B cell (primary cell): Measurements from ENCODE around the gene ZNF581. TPM values are rescaled to one million over a fixed set of nuclear protein-coding genes. Genes with fewer than 3 reads are reported as not detected.

ENCODE experiments used
- ATAC-seq: fragments of 200-7000 bp; cut with Tn5 transposase; one replicate; pipeline ENCODE4 v1.10.0; 2021; ENCODE audit warnings: low read depth, mild to moderate bottlenecking, moderate number of reproducible peaks, moderate library complexity
- CTCF ChIA-PET: fragments of 350-600 bp; sonication (Branson Sonifier 250); formaldehyde crosslinking; loops from one replicate; lab custom pipeline; 2021; ENCODE audit warnings: antibody characterized with exemption, inconsistent platforms; lab: Charles Lee
- POLR2A ChIA-PET: fragments of 350-600 bp; sonication (Branson Sonifier 250); formaldehyde crosslinking; loops from one replicate; lab custom pipeline; 2021; ENCODE audit warnings: antibody characterized with exemption; lab: Charles Lee
- DNase-seq: peaks from one replicate; pipeline ENCODE4 v3.0.0; 2013
- H2AFZ ChIP-seq: 2 replicates; pipeline ENCODE4 v1.6.1; 2012; ENCODE audit warnings: mild to moderate bottlenecking, low read depth, low read length; ENCODE audit not compliant: insufficient read depth, poor library complexity, severe bottlenecking
- H3K27ac ChIP-seq, 2 donors: 1 replicate in 1 of 2; 2 replicates in 1 of 2; pipeline ENCODE4 v1.5.1; 2012 to 2013; ENCODE audit warnings: low read length in 2 of 2, mild to moderate bottlenecking in 2 of 2, moderate library complexity in 1 of 2
- H3K27me3 ChIP-seq, 4 experiments: fragments of 200-600 bp in 1 of 4; sonication (generic) in 1 of 4; replicated peaks in 1 of 4; 1 replicate in 2 of 4; 2 replicates in 2 of 4; pipeline versions ENCODE4 v1.6.1 to v1.7.0; 2013 to 2016; ENCODE audit warnings: low read length in 3 of 4, mild to moderate bottlenecking in 2 of 4, mixed read lengths in 1 of 4, moderate library complexity in 1 of 4; ENCODE audit not compliant: insufficient read depth in 4 of 4, control insufficient read depth in 3 of 4; ENCODE audit errors: control extremely low read depth in 1 of 4
- H3K36me3 ChIP-seq, 2 experiments: replicated peaks in 1 of 2; 1 replicate in 1 of 2; 2 replicates in 1 of 2; pipeline versions ENCODE4 v1.6.1 to v1.7.1; 2013; ENCODE audit warnings: low read length in 1 of 2; ENCODE audit not compliant: insufficient read depth in 2 of 2, control insufficient read depth in 1 of 2; ENCODE audit errors: control extremely low read depth in 1 of 2, extremely low read depth in 1 of 2
- H3K4me1 ChIP-seq, 2 donors: fragments of 200-600 bp in 1 of 2; sonication (generic) in 1 of 2; 1 replicate in 1 of 2; 2 replicates in 1 of 2; pipeline versions ENCODE4 v1.5.1 to v1.6.1; 2013 to 2017; ENCODE audit warnings: low read length in 2 of 2; ENCODE audit not compliant: control insufficient read depth in 2 of 2, insufficient read depth in 2 of 2
- H3K4me2 ChIP-seq: replicated peaks from 2 replicates; pipeline ENCODE3; 2012; ENCODE audit warnings: mild to moderate bottlenecking, low read depth, low read length; ENCODE audit not compliant: poor library complexity, severe bottlenecking
- H3K4me3 ChIP-seq, 5 experiments: fragments of 200-600 bp in 1 of 5; sonication (generic) in 1 of 5; 1 replicate in 3 of 5; 2 replicates in 2 of 5; pipeline versions ENCODE4 v1.5.1 to v1.7.0; 2011 to 2016; ENCODE audit warnings: low read length in 4 of 5, mild to moderate bottlenecking in 4 of 5, low read depth in 2 of 5, control low read depth in 1 of 5, moderate library complexity in 1 of 5; ENCODE audit not compliant: insufficient read depth in 1 of 5; ENCODE audit errors: control extremely low read depth in 1 of 5, extremely low read depth in 1 of 5
- H3K79me2 ChIP-seq: fragments of 200-600 bp; sonication (generic); one replicate; pipeline ENCODE4 v1.6.0; 2016; ENCODE audit warnings: low read length; ENCODE audit not compliant: control insufficient read depth, insufficient read depth
- H3K9ac ChIP-seq: fragments of 200-600 bp; sonication (generic); 2 replicates; pipeline ENCODE4 v1.6.1; 2017; ENCODE audit warnings: mild to moderate bottlenecking, low read length, moderate library complexity
- H3K9me3 ChIP-seq, 3 donors: one replicate each; pipeline versions ENCODE4 v1.6.1 to v1.7.1; 2013; ENCODE audit warnings: low read length in 2 of 3; ENCODE audit not compliant: control insufficient read depth in 2 of 3, insufficient read depth in 1 of 3; ENCODE audit errors: control extremely low read depth in 1 of 3
- H4K20me1 ChIP-seq: 2 replicates; pipeline ENCODE4 v1.6.0; 2012; ENCODE audit warnings: mild to moderate bottlenecking, low read length; ENCODE audit not compliant: insufficient read depth, control insufficient read depth, poor library complexity, severe bottlenecking
- H3K27ac Mint-ChIP-seq: one replicate; pipeline ENCODE4 v1.8.0; 2021; ENCODE audit warnings: mixed read lengths
- H3K27me3 Mint-ChIP-seq: one replicate; pipeline ENCODE4 v1.8.0; 2021; ENCODE audit warnings: mixed read lengths
- H3K4me1 Mint-ChIP-seq: one replicate; pipeline ENCODE4 v1.8.0; 2021; ENCODE audit warnings: mixed read lengths
- H3K4me3 Mint-ChIP-seq: one replicate; pipeline ENCODE4 v1.8.0; 2021; ENCODE audit warnings: mixed read lengths
- H3K9me3 Mint-ChIP-seq: one replicate; pipeline ENCODE4 v1.8.0; 2022; ENCODE audit warnings: mixed read lengths; ENCODE audit not compliant: insufficient read depth
- EZH2 ChIP-seq: IDR thresholded peaks from 2 replicates; pipeline ENCODE4 v1.6.1; 2012; ENCODE audit warnings: borderline replicate concordance, low read depth, mild to moderate bottlenecking, moderate library complexity, low read length; ENCODE audit not compliant: insufficient read depth, poor library complexity, severe bottlenecking
- WGBS: methylation state at CpG from one replicate; pipeline ENCODE4 v1.1.5; 2013; ENCODE audit warnings: missing lambda C conversion rate; ENCODE audit not compliant: insufficient coverage; 5-methylcytosine and 5-hydroxymethylcytosine counted together
- intact Hi-C: fragments of 100-400 bp; cut with micrococcal nuclease; formaldehyde crosslinking; loops from one replicate; pipeline ENCODE4 v1.10.0; 2022
- polyA plus RNA-seq: library from polyadenylated mRNA; depleted of rRNA; stranded (reverse); fragments of >200 nt; gene quantifications from 2 replicates; pipeline ENCODE4 v1.2.3, GENCODE V29; 2012
- total RNA-seq, 2 donors: library from RNA; stranded (reverse); fragments of 120-200 nt in 1 of 2; gene quantifications; 1 replicate in 1 of 2; 2 replicates in 1 of 2; pipeline versions ENCODE4 v1.2.3 to v1.2.4, GENCODE V29; 2013 to 2022
- TF ChIP-seq, protein P1 (sequence below): fragments of 200-600 bp; IDR thresholded peaks from one replicate; pipeline ENCODE4 v1.8.0; 2022; ENCODE audit warnings: antibody characterized with exemption, mild to moderate bottlenecking

ZNF581 gene
- total and polyA plus RNA-seq, 2 donors (not counting 1 experiment from before 2014, with no cell fraction given), result 48.2 to 51.3 TPM

DNA sequence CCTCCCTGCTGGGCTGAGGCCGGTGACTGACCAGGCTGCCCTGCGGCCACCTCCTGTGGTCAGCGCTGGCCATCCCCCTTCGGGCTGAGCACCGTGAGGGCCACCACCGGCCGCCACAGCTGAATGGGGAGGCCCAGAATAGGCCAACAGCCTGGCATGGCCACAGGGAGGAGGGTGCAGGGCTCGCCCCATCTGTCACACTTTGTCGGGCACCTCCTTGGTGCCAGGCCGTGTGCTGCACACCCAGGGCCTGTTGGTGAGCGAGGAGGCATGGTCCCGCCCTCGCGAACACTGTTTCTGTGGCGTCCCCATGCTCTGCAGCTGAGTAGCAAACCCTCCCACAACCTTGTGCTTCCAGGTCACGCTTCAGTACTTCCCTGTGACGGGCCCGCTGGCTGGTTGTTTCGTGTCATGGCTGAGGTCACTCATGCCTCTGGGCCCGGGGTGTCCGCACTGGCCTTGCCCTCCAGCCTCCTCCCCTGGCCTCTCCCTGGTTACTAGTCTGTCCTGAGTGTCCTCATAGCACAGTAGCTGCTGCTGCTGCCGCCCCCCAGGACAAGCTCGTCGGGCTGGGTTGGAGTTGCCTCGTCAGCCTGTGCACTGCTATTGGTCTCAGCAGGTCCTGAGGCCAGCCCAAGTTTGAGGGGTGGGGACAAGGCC is 46.8 kb downstream of the ZNF581 start:
- Histone ChIP-seq H4K20me1 (peaks cover 79% of the 10 kb centered on the region), H3K9ac (no peak overlapping the region), H2AFZ (no peak overlapping the region), H3K4me2 (no peak overlapping the region), H3K4me1 (peaks cover 9 to 30% of the 10 kb centered on the region in 2 donors), H3K27ac (no peak overlapping the region), H3K79me2 (peaks cover 51% of the 10 kb centered on the region), H3K27me3 (no peaks in the 10 kb centered on the region), H3K4me3 (no peak overlapping the region), H3K9me3 (no peaks in the 10 kb centered on the region), H3K36me3 (peaks cover 0 to 88% of the 10 kb centered on the region in 2 experiments)
- DNase-seq, result no peak
- intact Hi-C loops, result no loop called here
- Mint-ChIP-seq H3K4me3 (no peak overlapping the region), H3K27me3 (no peaks in the 10 kb centered on the region), H3K27ac (peak overlapping the region; percentile 6), H3K9me3 (no peaks in the 10 kb centered on the region), H3K4me1 (peaks cover 30% of the 10 kb centered on the region)
- no peak for TF ChIP-seq EZH2
- TF ChIP-seq, protein P1, sequence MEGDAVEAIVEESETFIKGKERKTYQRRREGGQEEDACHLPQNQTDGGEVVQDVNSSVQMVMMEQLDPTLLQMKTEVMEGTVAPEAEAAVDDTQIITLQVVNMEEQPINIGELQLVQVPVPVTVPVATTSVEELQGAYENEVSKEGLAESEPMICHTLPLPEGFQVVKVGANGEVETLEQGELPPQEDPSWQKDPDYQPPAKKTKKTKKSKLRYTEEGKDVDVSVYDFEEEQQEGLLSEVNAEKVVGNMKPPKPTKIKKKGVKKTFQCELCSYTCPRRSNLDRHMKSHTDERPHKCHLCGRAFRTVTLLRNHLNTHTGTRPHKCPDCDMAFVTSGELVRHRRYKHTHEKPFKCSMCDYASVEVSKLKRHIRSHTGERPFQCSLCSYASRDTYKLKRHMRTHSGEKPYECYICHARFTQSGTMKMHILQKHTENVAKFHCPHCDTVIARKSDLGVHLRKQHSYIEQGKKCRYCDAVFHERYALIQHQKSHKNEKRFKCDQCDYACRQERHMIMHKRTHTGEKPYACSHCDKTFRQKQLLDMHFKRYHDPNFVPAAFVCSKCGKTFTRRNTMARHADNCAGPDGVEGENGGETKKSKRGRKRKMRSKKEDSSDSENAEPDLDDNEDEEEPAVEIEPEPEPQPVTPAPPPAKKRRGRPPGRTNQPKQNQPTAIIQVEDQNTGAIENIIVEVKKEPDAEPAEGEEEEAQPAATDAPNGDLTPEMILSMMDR, result no peak
- WGBS, result 93% methylated on average over 25 of the region's 25 CpGs
- ChIA-PET POLR2A (no interaction called here), CTCF (no interaction called here)
- no peak for ATAC-seq

DNA sequence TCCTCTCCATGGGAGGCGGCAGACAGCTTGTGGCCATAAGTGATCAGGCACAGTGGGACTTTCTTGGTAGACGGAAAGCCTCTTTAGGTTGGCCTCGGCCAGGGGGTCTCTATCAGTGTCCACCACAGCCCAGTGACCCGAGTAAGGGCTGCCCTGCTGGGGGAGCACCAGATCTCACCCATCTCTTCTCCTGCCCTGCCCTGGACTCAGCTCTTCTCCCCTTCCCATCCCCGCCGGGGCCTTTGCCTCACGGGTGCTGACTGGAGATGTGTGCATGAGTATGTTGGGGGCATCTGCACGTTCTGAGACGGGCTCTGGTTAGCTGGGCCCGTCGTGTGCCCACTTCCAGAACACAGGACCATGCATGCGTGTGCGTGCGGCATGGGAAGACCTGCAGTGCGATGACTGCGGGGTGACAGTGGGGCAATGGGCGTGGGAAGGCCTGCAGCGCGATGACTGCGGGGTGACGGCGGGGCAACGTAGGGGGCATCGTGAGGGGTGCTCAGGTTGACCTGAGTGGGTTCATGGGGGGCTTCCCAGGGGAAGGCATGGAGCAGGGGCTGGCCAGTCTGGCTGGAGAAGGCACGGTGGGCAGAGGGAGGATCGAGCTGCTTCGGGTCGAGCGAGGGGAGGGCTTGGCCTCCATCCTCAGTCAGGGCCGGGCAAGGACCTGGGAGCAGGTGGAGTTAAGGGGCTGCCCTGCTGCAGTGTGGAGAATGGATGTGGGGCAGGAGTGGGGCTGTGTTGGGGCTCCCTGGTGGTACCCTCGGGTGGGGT is 47.5 kb downstream of the ZNF581 start:
- Histone ChIP-seq H4K20me1 (peaks cover 76% of the 10 kb centered on the region), H3K9ac (no peak overlapping the region), H3K79me2 (peaks cover 44% of the 10 kb centered on the region), H2AFZ (no peak overlapping the region), H3K4me1 (peaks cover 9 to 30% of the 10 kb centered on the region in 2 donors), H3K4me3 (no peak overlapping the region), H3K9me3 (no peaks in the 10 kb centered on the region), H3K4me2 (no peak overlapping the region), H3K27ac (no peak overlapping the region), H3K36me3 (peaks cover 0 to 88% of the 10 kb centered on the region in 2 experiments), H3K27me3 (no peaks in the 10 kb centered on the region)
- Mint-ChIP-seq H3K27me3 (no peaks in the 10 kb centered on the region), H3K27ac (no peak overlapping the region), H3K4me3 (no peak overlapping the region), H3K9me3 (no peaks in the 10 kb centered on the region), H3K4me1 (peaks cover 26% of the 10 kb centered on the region)
- DNase-seq (no peak), ATAC-seq (no peak)
- intact Hi-C loops, result no loop called here
- no peak for TF ChIP-seq EZH2
- TF ChIP-seq, protein P1, result no peak
- ChIA-PET POLR2A (no interaction called here), CTCF (no interaction called here)
- WGBS, result 98% methylated on average over 27 of the region's 31 CpGs
